Measurements from ENCODE around the gene NF1.
"Not testable (repeated sequence)": the region's sequence is repeated elsewhere in the genome, so short reads cannot be mapped to it uniquely, and the experiment has no call there.

The NF1 gene

GRCh38 chr17:31178951-31179350 lies 84.2 kb downstream of the NF1 start:
- not testable (repeated sequence) for DNase-seq (ENCODE audit: low read depth, low spot score)

- no peak for DNase-seq (ENCODE audit: low read depth, low spot score)
Observed at GRCh38 chr17:31195305-31195704, 100.5 kb downstream of the NF1 start.

GRCh38 chr17:31198026-31198425 lies 103.2 kb downstream of the NF1 start:
- DNase-seq (ENCODE audit: low read depth, low spot score) = no peak

DNA sequence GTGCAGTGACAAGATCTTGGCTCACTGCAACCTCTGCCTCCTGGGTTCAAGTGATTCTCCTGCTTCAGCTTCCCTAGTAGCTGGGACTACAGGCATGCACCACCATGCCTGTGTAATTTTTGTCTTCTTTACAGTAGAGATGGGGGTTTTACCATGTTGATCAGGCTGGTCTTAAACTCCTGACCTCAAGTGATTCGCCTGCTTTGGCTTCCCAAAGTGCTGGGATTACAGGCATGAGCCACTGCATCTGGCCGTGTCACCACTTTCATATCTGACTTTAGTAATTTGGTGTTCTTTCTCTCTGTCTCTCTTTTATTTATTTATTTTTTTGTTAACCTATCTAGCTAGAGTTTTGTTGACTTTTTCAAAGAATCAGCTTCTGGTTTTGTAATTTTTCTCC lies 103.9 kb downstream of the NF1 start:
- DNase-seq (ENCODE audit: low read depth, low spot score) = not testable (repeated sequence)

DNA sequence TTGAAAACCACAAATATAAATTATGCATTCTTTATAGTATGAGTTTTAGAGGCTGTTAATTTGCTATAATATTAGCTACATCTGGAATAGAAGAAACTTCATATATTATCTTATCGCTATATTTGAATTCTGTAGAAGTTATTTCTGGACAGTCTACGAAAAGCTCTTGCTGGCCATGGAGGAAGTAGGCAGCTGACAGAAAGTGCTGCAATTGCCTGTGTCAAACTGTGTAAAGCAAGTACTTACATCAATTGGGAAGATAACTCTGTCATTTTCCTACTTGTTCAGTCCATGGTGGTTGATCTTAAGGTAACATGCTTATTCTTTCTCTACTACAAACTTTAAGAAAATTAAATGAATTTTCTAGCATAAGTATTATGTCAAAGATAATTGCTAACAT lies 105.5 kb downstream of the NF1 start:
- DNase-seq (ENCODE audit: low read depth, low spot score) = no peak

DNA sequence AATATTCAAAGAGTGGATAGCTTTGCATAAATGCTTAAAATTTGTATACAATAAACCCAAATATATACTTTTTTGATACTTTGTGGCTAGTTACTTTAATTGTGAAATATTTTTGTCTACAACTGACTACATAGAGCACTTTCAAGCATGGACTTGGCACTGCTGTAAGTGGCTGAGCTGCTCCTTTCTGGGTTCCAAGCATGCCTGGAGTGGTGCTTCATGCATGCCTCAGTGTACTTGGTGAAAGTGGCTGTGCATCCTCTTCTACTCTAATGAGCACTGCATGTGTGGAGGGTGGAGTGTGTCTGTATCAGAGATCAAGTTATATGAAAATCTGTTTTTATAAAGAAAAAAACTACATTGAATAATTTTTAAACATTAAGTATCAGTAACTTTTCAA lies 108.2 kb downstream of the NF1 start:
- no peak for DNase-seq (ENCODE audit: low read depth, low spot score)

DNA sequence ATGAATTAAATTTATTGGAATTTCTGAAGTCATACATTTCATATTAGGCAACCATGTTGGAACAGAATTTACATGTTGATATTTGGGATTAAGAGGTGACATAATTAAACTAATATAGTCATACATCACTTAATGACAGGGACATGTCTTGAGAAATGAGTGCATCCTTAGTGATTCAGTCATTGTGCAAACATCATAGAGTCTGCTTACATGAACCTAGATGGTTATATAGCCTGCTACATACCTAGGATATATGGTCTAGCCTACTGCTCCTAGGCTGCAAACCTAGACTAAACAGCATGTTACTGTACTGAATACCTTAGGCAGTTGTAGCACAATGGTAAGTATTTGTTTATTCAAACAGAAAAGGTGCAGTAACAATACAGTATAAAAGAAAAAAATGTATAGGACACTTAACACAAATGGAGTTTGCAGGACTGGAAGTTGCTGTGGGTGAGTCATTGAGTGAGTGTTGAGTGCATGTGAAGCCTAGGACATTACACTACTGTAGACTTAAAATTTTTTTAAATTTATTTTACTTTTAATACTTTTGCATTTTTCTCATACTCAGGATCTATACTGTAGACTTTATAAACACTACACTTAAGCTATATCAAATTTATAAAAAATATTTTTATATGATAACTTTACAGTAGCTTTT lies 116.7 kb downstream of the NF1 start:
- no peak for DNase-seq (ENCODE audit: low read depth, low spot score)

DNA sequence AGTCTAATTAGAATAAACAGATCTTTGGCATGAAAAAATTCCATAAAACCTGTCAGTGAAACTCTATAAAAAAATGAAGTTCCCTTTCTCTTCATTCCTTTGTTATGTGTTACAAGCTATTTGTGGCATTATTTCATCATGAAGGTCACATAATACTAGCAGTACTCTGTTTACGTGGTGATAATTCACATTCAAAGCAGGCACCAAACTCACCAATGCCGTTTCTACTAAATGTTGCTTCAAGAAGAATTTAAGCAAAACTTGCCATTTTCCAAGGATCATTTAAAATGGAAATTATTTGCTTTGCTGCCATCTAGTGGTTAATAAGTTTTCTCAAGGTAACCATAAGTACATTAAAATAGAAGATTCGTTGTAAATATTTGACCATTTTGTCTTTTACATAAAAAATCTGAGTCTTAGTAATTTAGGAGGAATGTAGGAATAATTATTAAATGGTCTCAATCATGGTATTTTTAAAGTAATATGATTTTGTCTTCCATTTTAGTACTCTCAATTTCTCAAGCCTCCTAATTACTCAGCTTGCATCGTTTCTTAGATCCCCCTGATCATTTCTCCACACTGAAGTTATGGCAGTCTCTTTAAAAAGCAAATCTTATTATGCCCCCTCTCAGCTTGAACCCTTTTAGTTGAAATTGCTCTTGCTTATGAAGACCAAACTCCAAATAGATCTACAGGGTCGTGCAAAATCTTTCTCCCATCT lies 121.4 kb downstream of the NF1 start:
- no peak for DNase-seq (ENCODE audit: low read depth, low spot score)

DNA sequence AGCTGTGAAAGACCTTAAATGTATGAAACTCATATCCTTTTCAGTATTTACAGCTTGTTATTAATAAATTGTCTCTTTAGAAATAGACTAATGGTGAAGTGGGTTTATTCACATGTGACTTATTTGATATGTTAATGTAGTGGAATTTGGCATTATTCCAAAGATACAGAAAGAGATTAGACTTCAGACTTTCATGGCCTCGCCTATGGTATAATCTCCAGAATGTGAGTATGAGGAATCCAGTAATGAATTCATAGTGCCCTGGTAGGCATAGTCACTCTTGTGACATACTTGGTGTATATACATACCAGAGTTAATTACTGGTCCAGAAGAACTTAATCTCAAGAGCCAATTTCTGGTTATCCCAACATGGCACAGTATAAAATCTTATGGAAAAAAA lies 129.6 kb downstream of the NF1 start:
- no peak for DNase-seq (ENCODE audit: low read depth, low spot score)

- DNase-seq (ENCODE audit: low read depth, low spot score) = no peak
Observed at GRCh38 chr17:31225831-31226230, 131.1 kb downstream of the NF1 start.

DNA sequence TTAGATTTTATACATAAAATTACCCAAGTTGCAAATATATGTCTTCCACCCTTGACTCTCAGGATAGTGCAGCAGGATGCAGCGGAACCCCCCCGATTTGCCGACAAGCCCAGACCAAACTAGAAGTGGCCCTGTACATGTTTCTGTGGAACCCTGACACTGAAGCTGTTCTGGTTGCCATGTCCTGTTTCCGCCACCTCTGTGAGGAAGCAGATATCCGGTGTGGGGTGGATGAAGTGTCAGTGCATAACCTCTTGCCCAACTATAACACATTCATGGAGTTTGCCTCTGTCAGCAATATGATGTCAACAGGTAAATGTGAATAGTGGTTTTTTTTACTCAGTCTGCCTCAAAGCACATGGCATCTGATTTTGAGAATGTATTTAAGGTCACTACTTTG lies 131.6 kb downstream of the NF1 start:
- DNase-seq (ENCODE audit: low read depth, low spot score) = no peak

DNA sequence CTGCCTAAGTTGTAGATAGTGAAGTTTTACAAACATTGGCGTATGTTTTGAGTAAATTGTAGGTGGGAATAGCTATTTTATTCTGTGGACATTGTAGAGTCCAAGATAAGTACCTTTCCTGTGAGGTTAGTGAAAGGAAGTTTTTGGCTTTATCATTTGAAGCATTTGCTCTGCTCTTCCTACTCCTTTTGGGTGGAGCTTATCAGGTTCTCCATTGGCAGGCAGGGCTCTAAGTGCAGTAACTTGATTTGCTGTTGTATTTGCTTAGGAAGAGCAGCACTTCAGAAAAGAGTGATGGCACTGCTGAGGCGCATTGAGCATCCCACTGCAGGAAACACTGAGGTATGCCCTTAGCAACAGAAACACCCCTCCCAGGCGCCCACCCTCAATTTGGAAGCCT lies 132.2 kb downstream of the NF1 start:
- no peak for DNase-seq (ENCODE audit: low read depth, low spot score)

GRCh38 chr17:31231852-31232251 lies 137.1 kb downstream of the NF1 start:
- no peak for DNase-seq (ENCODE audit: low read depth, low spot score)

DNA sequence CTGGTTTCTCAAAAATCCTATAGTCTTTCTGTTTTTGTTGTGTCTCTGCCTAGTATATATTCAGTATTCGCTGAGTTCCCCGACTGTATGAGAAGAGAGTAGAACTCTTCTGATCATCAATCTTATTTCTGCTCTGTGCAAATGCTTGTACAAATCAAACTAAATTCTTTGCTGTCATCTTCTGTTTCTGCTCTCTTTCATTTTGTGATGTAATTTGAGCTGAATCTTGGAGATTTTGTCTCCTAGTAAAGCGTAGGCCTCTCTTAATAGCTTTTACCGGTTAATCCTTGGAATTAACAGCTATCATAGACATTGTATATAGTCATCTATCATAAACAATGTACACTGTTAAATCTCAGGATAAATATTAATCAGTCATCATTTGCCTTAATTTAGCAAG lies 140.3 kb downstream of the NF1 start:
- DNase-seq (ENCODE audit: low read depth, low spot score) = no peak

DNA sequence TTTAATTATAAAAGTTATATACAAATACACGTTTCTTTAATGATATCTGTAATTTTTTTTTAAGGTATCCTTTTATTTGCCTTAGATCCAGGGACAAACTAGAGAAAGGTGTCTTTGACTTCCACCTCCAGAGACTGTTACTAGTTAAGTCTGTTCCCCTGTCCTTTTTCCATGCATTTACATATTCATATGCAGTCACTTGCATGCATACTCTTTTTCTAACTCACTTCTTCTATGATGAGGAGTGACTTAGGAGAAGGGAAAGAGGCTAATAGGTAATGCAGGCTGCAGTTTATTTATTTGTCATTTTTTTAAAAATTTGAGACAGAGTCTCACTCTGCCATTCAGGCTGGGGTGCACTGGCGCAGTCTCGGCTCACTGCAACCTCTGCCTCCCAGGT lies 141.4 kb downstream of the NF1 start:
- no peak for DNase-seq (ENCODE audit: low read depth, low spot score)

- no peak for DNase-seq (ENCODE audit: low read depth, low spot score)
Observed at GRCh38 chr17:31236712-31237111, 141.9 kb downstream of the NF1 start.

GRCh38 chr17:31241116-31241515 lies 146.3 kb downstream of the NF1 start:
- DNase-seq (ENCODE audit: low read depth, low spot score) = no peak

DNA sequence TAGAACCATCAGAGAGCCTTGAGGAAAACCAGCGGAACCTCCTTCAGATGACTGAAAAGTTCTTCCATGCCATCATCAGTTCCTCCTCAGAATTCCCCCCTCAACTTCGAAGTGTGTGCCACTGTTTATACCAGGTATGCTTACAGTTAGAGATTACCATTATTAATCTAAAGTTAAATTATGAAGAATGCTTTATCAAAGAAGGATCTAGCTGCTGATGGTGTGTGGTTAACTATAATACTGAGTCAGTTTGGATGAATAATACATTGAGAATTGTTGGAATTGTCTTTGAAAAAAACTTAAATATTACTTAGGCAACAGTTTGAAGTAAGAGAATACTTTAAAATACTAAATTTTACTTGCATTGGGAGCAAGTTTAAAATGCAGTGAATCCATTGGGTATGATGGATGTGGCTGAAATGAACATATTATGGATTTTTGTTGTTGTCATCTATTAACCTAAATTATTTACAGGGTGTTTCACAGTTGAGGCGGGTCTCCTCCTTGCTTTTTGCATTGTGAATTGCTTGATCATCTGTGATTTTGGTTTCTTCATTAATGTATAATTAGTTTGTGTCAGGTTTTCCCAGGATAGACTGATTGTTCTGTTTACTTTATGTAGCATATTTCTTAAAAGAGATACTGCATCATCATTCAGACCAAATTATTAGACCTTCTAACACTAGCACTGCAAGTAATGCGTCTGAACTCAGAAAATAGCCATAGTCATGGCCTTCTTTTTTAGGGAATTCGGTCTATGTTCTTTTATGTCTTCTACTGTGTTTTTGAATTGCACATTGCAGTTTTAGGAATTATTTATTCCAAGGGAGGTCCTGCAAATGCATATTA lies 154.4 kb downstream of the NF1 start:
- no peak for DNase-seq (ENCODE audit: low read depth, low spot score)

- no peak for DNase-seq (ENCODE audit: low read depth, low spot score)
Observed at GRCh38 chr17:31249835-31250141, 155.0 kb downstream of the NF1 start.

GRCh38 chr17:31250229-31250628 lies 155.5 kb downstream of the NF1 start:
- DNase-seq (ENCODE audit: low read depth, low spot score) = no peak

DNA sequence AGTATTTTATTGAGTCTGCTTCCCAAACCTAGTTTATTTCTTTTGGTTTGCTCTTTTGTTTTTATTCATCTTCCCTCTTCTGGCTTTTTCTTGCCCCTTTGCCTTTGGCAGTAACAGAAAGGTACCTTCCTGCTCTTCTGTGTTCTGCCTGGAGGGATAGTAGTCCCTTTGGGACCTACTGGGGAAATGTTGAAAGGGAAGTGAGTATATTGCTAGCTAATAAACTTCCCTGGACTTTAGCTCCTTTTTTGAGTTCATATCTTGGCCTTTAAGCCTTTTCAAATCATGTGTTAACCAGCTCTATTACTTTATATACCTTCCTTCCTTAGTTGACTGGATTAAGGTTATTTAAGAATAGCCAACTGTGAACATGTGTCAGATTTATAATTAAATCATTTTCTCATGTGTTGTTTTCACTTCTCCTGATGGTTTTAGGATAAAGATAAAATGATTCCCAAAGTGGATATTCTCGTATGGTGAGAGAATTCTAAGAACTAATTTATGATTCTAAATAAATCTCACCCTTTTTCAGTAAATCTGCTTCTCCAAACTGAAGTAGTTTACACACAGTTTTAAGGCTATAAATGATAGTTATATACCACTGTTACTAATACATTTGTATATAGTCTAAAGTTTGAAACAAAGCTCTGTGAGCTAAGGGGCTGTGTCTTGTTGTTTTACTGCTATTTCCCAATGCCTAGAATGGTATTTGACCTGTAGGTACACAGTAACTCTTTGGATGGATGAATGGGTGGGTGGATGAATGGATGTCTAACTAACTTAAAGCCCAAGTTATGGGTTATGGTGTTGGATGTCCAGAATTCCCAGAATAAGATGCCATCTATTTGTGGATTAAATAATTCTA lies 156.6 kb downstream of the NF1 start:
- no peak for DNase-seq (ENCODE audit: low read depth, low spot score)

GRCh38 chr17:31251970-31252328 lies 157.2 kb downstream of the NF1 start:
- DNase-seq (ENCODE audit: low read depth, low spot score) = no peak

Measured in activated CD4-positive, CD25-positive, alpha-beta regulatory T cell treated with anti-CD3 and anti-CD28 coated beads, Interleukin-2, amount 50 U/mL, for 16 hours (primary cell).